ENCODE data around the gene MKNK1.

MKNK1 gene

DNA sequence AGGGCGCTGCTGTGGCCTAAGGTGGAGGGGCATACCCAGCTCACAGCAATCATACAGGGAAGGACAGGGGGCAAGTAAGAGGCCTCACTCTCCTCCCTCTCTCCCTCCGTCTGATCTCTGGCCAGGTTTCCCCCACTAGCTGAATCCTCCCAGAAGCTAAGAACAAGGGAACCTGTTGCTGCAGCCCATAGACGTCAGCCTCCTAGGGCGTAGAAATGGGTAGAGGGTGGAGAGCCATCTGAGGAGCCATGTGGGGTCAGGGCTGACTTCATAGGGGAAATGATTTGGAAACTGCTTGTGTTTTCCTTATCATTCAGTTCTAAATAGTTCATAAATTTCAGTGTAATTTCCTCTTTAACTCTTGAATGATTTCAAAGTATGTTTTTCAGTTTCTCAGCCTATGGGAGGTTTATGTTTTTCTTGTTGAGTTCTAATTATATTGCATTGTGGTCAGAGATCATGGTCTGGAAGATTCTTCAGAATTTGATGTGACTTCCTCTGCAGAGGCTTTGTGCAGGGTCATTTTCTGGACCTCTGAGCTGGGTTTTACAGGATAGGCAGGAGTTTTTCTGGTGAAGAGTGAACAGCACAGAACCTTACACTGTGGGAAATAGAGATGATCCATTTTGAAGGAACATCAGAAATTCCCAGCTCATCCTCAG, 14.8 kb upstream of the MKNK1 start:
- no peak for DNase-seq (ENCODE audit: low read depth)

GRCh38 chr1:46617833-46618232, 13.8 kb upstream of the MKNK1 start:
- no peak for DNase-seq (ENCODE audit: low read depth)

DNA sequence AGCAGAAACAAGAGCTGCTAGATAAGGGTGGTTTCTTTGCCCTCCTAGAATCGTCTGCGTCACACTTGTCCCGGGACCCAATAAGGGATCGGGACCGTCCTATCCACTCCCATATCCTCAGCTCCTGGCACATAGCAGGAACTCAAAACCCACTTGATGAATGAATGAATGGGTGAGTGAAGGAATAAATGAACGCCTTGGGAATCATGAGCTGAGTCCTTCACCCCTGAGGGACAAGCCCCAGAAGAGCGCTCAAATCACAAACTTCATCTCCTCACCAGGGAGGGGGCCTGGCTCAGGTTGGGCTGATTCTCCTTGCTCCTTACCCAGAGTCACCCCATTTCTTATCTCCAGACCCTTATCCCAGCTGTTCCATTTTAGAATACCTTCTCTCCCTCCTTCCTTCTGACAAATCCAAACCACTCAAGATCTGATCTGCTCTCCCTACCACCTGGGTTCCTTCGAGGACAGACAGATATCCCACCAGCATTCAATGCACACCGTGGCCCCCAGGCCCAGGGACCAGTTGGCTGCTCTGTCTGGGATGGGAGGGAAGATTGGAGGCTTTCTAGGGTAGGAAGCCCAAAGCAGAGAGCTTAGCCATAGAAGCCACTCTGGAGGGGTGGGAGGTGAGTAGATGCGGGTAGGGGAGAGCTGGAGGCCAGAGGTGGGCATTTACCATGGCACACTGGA, 13.2 kb upstream of the MKNK1 start:
- no peak for DNase-seq (ENCODE audit: low read depth)

DNA sequence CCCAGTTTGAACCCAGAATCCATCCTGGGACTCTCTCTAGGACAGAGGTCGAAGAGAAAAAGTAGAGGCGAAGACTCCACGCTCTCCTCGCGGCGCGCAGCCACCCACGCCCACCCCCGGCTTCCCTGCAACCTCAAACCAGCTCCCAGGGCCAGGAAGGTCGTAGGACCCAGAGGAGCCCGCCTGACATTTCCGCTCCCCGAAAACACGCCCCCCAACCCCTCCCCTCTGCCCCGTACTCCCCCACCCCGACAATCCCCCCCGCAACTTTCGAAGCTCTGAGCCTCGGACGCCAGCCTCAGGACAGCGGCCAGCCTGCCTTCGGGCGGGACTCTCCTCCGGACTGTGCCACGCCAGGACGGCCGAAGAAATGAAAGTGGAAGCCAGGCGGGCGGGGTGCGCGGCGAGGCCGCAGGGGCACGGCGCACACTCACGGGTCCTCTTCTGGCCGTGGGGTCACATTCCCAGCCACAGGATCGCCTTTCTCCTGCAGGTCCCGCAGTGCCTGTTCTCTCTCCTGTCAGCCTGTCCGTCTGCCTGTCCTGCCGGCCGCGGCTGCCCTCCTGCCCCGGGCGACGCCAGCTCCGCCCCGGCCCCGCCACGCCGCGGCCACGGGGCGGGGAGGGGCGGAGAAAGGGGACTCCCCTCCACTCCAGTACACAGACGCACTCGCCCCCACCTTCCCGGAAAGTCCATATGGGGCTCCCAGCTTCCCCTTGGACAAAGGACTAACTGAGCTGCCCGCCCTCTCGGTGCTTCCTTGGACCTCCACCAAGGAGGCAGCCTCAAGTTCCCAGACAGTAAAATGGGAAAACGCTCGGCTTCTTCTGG, 12.4 kb upstream of the MKNK1 start, which contains the start of gene MOB3C:
Gene MOB3C, minus strand, starts transcription at position 535 of the 831 bp plus-strand sequence. CDS start 3,490 bp downstream, outside the sequence.
- DNase-seq (ENCODE audit: low read depth): peak; percentile 59

DNA sequence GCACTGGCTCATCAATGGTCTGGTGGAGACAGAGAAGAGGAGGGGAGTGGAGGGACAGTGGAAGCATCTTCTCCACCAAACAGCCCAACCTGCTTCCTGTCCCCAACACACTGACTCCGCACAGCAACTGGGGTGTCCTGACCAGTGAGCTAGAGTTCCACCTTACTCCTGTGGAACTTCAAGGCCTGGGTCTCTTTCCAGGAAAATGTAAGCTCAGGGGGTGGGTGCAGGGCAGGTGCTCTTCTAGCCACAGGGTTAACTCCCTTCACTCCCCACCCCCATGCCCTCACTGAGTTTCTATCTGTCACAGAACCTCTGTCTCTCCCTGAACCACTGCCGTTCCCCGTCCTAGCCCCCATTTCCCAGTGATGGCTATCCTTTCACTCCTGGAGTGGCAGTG, 11.7 kb upstream of the MKNK1 start:
- DNase-seq (ENCODE audit: low read depth): no peak

DNA sequence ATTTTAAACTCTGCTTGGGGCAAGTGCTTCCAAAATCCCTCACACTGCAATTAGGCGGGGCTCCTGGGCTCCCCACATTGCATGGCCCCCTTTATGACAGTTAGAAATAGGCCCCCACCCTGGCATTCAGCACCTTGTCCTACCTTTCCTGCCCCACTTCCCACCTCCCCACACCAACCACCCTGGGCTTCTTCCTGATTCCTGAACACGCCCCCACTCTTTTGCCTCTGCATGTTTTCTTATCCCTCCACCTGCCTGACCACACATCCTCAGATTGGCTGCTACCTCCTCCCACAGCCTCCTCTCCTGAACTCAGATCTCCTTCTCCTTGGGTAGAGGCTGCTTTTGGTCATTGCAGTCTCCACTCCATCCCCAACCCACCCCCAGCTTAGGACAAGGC, 11.0 kb upstream of the MKNK1 start:
- no peak for DNase-seq (ENCODE audit: low read depth)

- no peak for DNase-seq (ENCODE audit: low read depth)
Measured at GRCh38 chr1:46614604-46614984, 10.5 kb upstream of the MKNK1 start.

- DNase-seq (ENCODE audit: low read depth): peak; percentile 13
Measured at GRCh38 chr1:46613661-46614603, 9.9 kb upstream of the MKNK1 start.

DNA sequence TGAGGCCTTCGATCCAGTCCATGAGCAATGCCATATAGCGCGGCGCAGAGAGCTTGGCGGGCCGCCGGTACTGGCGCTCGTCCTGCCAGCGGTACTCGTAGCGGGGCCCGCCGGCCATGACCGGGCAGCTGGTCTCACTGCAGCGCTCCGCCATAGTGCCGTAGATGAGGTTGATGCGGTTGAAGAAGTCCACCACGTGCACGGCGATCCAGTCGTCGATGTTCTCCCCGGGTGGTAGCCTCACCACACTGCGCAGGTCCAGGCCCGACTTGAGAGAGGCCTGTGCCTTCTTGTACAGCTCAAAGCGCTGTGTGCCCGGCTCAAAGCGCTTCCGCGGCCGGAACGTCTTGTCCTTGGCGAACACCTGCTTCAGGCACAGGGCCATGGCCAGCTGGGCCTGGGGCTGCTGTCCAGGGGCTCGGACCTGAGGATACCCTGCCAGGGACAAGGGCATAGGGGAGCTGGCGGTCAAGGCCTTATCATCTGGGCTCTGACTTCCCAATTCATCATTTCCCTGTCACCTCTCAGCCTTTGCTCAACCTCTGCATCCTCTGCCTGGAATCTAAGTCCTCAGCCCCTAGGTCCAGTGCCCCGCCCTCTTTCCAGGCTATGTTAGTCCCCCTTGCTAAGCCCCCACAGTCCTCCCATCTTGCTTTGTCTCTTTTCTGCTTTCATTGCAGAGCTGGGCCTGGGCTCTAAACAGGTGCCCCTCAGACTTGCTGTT, 9.0 kb upstream of the MKNK1 start:
- no peak for DNase-seq (ENCODE audit: low read depth)

- DNase-seq (ENCODE audit: low read depth): no peak
Measured at GRCh38 chr1:46611691-46612221, 7.7 kb upstream of the MKNK1 start.

DNA sequence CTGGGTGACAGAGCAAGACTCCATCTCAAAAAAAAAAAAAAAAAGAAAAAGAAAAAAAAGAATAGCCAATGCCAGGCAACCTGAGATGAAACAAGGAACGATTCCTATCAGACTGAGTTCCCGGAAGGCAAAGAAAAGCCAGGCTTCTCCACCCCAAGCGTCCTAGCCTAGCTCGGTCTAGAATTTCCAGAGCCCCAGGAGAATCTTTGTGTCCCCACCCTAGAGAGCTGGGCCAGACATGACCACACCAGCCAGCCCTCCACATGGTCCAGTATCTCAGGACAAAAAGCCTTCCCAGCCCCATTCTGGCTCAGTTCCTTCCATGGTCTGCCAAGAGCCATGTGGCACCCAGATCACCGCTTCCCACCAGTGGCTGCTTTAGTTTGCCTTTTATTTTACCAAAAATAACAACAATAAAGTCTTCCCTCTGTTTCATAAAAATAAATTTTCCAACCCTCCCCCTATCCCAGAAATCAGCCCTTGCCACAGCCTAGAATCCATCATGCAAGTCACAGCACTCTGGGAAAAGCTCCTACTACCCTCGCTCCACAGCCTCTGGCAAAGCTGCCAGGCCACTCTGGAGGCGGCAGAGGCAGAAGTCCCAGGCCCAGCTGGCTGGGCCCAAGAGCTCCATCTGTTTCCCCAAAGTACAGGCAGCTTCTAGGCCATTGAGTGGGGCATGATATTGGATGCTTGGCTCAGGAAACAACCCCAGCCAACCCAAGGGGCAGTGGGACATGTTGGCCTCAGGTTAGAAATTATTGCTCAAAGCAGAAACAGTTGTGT, 3.5 kb upstream of the MKNK1 start:
- no peak for DNase-seq (ENCODE audit: low read depth)

DNA sequence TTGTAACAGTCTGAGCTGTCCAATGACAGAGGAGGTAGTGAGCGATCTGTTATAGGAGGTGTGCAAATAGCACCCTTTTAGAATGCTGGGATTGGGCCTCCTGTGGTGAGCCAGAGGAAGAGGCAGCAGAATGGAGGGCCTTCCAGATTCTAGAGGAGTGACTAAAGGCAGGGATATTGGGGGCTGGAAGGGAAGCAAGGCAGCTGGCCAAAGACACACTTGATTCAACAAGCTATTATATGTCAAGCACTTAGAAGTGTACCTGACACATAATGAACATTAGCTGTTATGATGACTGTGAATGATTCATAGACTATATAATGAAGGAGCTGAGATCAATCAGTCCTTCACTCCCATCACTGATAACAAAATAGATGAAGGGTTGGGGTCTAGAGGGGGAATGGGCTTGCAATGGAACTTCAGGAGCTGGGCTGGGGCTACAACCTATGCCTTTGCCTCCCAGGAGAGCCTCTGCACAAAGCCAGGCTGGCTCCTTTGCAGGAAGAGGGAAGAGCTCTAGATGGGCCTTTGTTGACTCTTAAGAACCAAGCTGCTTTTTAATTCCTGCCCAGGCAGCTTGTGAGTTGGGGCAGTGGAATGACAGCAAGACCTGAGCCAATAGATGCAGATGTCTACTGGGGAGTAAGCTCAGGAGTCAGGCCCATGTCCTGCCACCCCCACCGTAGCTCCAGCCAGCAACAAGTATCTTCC, 2.3 kb upstream of the MKNK1 start:
- DNase-seq (ENCODE audit: low read depth): no peak

GRCh38 chr1:46605232-46605631, 1.2 kb upstream of the MKNK1 start:
- no peak for DNase-seq (ENCODE audit: low read depth)

GRCh38 chr1:46603481-46603857, 599 bp downstream of the MKNK1 start:
- DNase-seq (ENCODE audit: low read depth): no peak

DNA sequence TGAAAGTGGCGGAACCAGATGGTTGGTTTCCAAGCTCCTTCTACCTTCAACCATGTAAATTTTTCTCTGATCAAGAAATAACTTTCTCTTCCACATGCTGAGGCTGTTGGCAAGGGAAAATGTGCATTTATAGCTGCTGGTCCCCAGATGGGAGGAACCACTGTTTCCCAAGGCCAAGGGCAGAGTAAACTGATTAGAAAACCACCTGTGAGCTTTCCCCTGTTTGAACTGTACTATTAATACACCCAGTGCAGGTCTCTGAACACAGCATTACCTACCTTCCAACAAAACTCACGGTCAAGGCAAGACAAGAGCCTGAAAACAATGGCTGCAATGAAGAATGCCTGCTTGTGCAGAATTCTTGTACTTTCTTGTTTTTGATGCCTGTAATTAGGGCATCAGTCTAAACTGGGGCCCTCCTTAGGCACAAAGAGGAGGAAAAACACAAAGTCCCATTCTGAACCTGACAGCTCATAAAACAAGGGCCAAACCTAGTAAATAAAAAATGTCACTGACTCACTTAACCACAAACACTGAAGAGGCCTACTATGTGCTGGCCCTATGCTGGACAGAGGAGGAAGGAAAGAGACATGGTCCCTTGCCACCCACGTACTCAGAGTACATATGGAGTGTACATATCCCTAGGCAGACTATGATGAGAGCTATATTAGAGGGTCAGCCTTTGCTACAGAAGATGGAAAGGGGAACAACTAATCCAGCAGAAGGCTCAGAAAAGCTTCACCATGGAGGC, 2.6 kb downstream of the MKNK1 start:
- DNase-seq (ENCODE audit: low read depth): no peak

GRCh38 chr1:46599059-46599970, 4.8 kb downstream of the MKNK1 start:
- no peak for DNase-seq (ENCODE audit: low read depth)

- no peak for DNase-seq (ENCODE audit: low read depth)
Measured at GRCh38 chr1:46596846-46597245, 7.2 kb downstream of the MKNK1 start.

- DNase-seq (ENCODE audit: low read depth): no peak
Measured at GRCh38 chr1:46596036-46596435, 8.0 kb downstream of the MKNK1 start.

Measured in stimulated activated CD8-positive, alpha-beta memory T cell treated with anti-CD3 and anti-CD28 coated beads, Interleukin-12 subunit alpha, Interleukin-12 subunit beta, amount 100 ng/mL, for 1 hour (primary cell).